Caki2 (cell line): Measurements from ENCODE around the gene HINFP. TPM values are rescaled to one million over a fixed set of nuclear protein-coding genes. Genes with fewer than 3 reads are reported as not detected.
"Not testable (repeated sequence)": the region's sequence is repeated elsewhere in the genome, so short reads cannot be mapped to it uniquely, and the experiment has no call there.

Source experiments
- DNase-seq: peaks from one replicate; pipeline ENCODE4 v3.0.0-alpha.2; 2015; ENCODE audit warnings: low read depth
- in situ Hi-C: cut with HindIII; loops from 2 replicates; pipeline ENCODE4 v1.10.0; 2016; ENCODE audit warnings: low sequenced_read_pairs, low pct_unique_long_range_greater_than_20kb, mixed read lengths
- total RNA-seq: library from RNA; depleted of rRNA; stranded (reverse); fragments of >200 nt; shearing (Covaris generic); gene quantifications from 2 replicates; pipeline ENCODE4 v1.2.3, GENCODE V29; 2014; ENCODE audit warnings: low replicate concordance

Gene HINFP
- total RNA-seq, 1 experiment from 2014 or later: 11.0 TPM

- in situ Hi-C loops: loop anchor here (25.0 kb wide), 1 partner anchor 200 kb away; the partner anchor contains the start of gene MCAM
- no peak for DNase-seq
These were observed 8.9 kb upstream of the HINFP start for GRCh38 chr11:119112314-119113020.

GRCh38 chr11:119113716-119114115, 7.7 kb upstream of the HINFP start:
- in situ Hi-C loops: loop anchor here (25.0 kb wide), 1 partner anchor 199 kb away; the partner anchor contains the start of gene MCAM
- no peak for DNase-seq

GRCh38 chr11:119114351-119114750, 7.0 kb upstream of the HINFP start:
- DNase-seq: no peak
- in situ Hi-C loops: loop anchor here (25.0 kb wide), 1 partner anchor 198 kb away; the partner anchor contains the start of gene MCAM

GRCh38 chr11:119115484-119116234, 5.7 kb upstream of the HINFP start:
- DNase-seq: no peak

GRCh38 chr11:119116235-119116594, 5.2 kb upstream of the HINFP start:
- DNase-seq: no peak
- in situ Hi-C loops: loop anchor here (25.0 kb wide), 1 partner anchor 196 kb away; the partner anchor contains the start of gene MCAM

More at GRCh38 chr11:119115484-119116234, 5.7 kb upstream of the HINFP start:
- in situ Hi-C loops: loop anchor here (25.0 kb wide), 1 partner anchor 197 kb away; the partner anchor contains the start of gene MCAM

- no peak for DNase-seq
- in situ Hi-C loops: loop anchor here (25.0 kb wide), 1 partner anchor 196 kb away; the partner anchor contains the start of gene MCAM
These were observed 4.8 kb upstream of the HINFP start for GRCh38 chr11:119116601-119117000.

- in situ Hi-C loops: loop anchor here (25.0 kb wide), 1 partner anchor 195 kb away; the partner anchor contains the start of gene MCAM
- DNase-seq: no peak
These were observed 4.2 kb upstream of the HINFP start for GRCh38 chr11:119117004-119117706.

GRCh38 chr11:119118227-119118626, 3.2 kb upstream of the HINFP start:
- in situ Hi-C loops: loop anchor here (25.0 kb wide), 1 partner anchor 194 kb away; the partner anchor contains the start of gene MCAM
- no peak for DNase-seq

GRCh38 chr11:119118946-119119345, 2.4 kb upstream of the HINFP start:
- no peak for DNase-seq
- in situ Hi-C loops: loop anchor here (25.0 kb wide), 1 partner anchor 193 kb away; the partner anchor contains the start of gene MCAM

- in situ Hi-C loops: loop anchor here (25.0 kb wide), 1 partner anchor 192 kb away; the partner anchor contains the start of gene MCAM
These were observed 757 bp upstream of the HINFP start for GRCh38 chr11:119120639-119121007.

GRCh38 chr11:119121811-119122124, 388 bp downstream of the HINFP start:
- in situ Hi-C loops: loop anchor here (25.0 kb wide), 1 partner anchor 191 kb away; the partner anchor contains the start of gene MCAM
- DNase-seq: no peak

More at GRCh38 chr11:119120639-119121007, 757 bp upstream of the HINFP start:
- DNase-seq: no peak

- no peak for DNase-seq
- in situ Hi-C loops: no loop called here
These were observed 4.4 kb downstream of the HINFP start for GRCh38 chr11:119125821-119126220.

GRCh38 chr11:119126675-119127268, 5.4 kb downstream of the HINFP start:
- in situ Hi-C loops: no loop called here
- no peak for DNase-seq

- no peak for DNase-seq
- in situ Hi-C loops: no loop called here
These were observed 9.3 kb downstream of the HINFP start for GRCh38 chr11:119130662-119131061.

GRCh38 chr11:119134389-119134978, 13.1 kb downstream of the HINFP start:
- no peak for DNase-seq
- in situ Hi-C loops: no loop called here

GRCh38 chr11:119139276-119139675, 17.9 kb downstream of the HINFP start:
- DNase-seq, in situ Hi-C loops: not testable (repeated sequence)

GRCh38 chr11:119144825-119145486, 23.6 kb downstream of the HINFP start:
- peak; percentile 56 for DNase-seq
- in situ Hi-C loops: no loop called here
